Body of pancreas (tissue), 4 donors: ENCODE data around the gene P4HA3.

Experiments
- CTCF ChIP-seq, 7 experiments: fragments of 450-650 bp in 4 of 7; fragments of 200-600 bp in 3 of 7; sonication (generic) in 3 of 7; IDR thresholded peaks; one replicate each; pipeline ENCODE4 v1.5.1; 2016 to 2019; ENCODE audit warnings: antibody characterized with exemption in 7 of 7
- POLR2A ChIP-seq, 3 donors: fragments of 450-650 bp; IDR thresholded peaks; one replicate each; pipeline ENCODE4 v1.6.1; 2016; ENCODE audit warnings: antibody characterized with exemption in 3 of 3, mild to moderate bottlenecking in 2 of 3

- TF ChIP-seq CTCF (IDR thresholded peaks at IDR 0.05) (no peak), POLR2A (IDR thresholded peaks at IDR 0.05) (no peak)
Measured at GRCh38 chr11:74278721-74279161, 32.7 kb downstream of the P4HA3 start.
